Ovary (tissue), 9 donors: ENCODE measurements around the gene DISC1. TPM values are rescaled to one million over a fixed set of nuclear protein-coding genes. Genes with fewer than 3 reads are reported as not detected.

Experiments
- DNase-seq, 5 donors: peaks; one replicate each; pipeline ENCODE4 v3.0.0-alpha.2; 2019 to 2020
- H3K27ac ChIP-seq, 2 donors: fragments of 200-600 bp; one replicate each; pipeline versions ENCODE4 v1.5.1 to v1.8.0; 2019 to 2022
- H3K27me3 ChIP-seq: fragments of 200-600 bp; one replicate; pipeline ENCODE4 v1.8.0; 2022
- H3K36me3 ChIP-seq: fragments of 200-600 bp; sonication (generic); one replicate; pipeline ENCODE4 v1.5.1; 2019
- H3K4me1 ChIP-seq: one replicate; pipeline ENCODE4 v1.8.1; 2013; ENCODE audit warnings: mild to moderate bottlenecking, moderate library complexity; ENCODE audit not compliant: insufficient read depth
- H3K4me3 ChIP-seq: fragments of 200-600 bp; sonication (generic); one replicate; pipeline ENCODE4 v1.5.1; 2017
- H3K9me3 ChIP-seq, 2 donors: fragments of 200-600 bp in 1 of 2; sonication (generic) in 1 of 2; one replicate each; pipeline versions ENCODE4 v1.5.1 to v1.8.1; 2013 to 2019; ENCODE audit warnings: mild to moderate bottlenecking in 1 of 2, moderate library complexity in 1 of 2
- EP300 ChIP-seq: sonication (generic); formaldehyde crosslinking; IDR thresholded peaks from one replicate; pipeline ENCODE4 v1.6.1; 2017; ENCODE audit warnings: antibody characterized with exemption
- POLR2A ChIP-seq: fragments of 450-650 bp; IDR thresholded peaks from one replicate; pipeline ENCODE4 v1.6.1; 2017; ENCODE audit warnings: antibody characterized with exemption, mild to moderate bottlenecking, moderate library complexity
- WGBS, 3 donors: extraction: QIAGEN DNeasy Blood & Tissue Kit in 1 of 3; methylation state at CpG; one replicate each; pipeline versions ENCODE4 v1.1.5 to v1.1.7; 2013 to 2017; 5-methylcytosine and 5-hydroxymethylcytosine counted together
- intact Hi-C, 4 donors: fragments of 100-400 bp; cut with DNase I; formaldehyde crosslinking; loops; one replicate each; pipeline versions ENCODE4 v1.11.0 to v1.15.1; 2022 to 2023
- polyA plus RNA-seq, 2 donors: library from polyadenylated mRNA; stranded (reverse); fragments of 200-250 nt in 1 of 2; fragments of 350-450 nt in 1 of 2; fragmentation: Illumina TruSeq in 1 of 2; extraction: RNeasy Lipid Tissue Mini Kit (QIAGEN cat#74804) in 1 of 2; gene quantifications; one replicate each; pipeline ENCODE4 v1.2.3, GENCODE V29; 2013 to 2014
- total RNA-seq, 7 donors: library from RNA; depleted of rRNA in 2 of 7; stranded (reverse); fragments of >200 nt in 2 of 7; fragmentation: NEBNext Ultra II Directional in 3 of 7; extraction: Animal tissue kit (Norgen Biotek cat#: 25700) in 3 of 7; gene quantifications; one replicate each; pipeline versions ENCODE4 v1.1.0 to v1.2.4, GENCODE V29; 2016 to 2023
- TF ChIP-seq, protein P1 (sequence below), 3 donors: fragments of 450-650 bp in 2 of 3; fragments of 200-600 bp in 1 of 3; IDR thresholded peaks; one replicate each; pipeline versions ENCODE4 v1.5.1 to v1.8.0; 2016 to 2022; ENCODE audit warnings: antibody characterized with exemption in 3 of 3, mild to moderate bottlenecking in 1 of 3
- donor health status: DM: no; HTN: no; CAD: no; lungs with moderate emphysema.
- donor health status: DM: no; HTN: no; CAD: no.
- donor health status: Bipolar disorder and iron deficiency.
- donor health status: DM: yes; HTN: yes; CAD: no.
- donor health status: DM: no; HTN: no; CAD: no.
- donor health status: DM: yes; HTN: yes; CAD: no.

DISC1 gene
- total and polyA plus RNA-seq, 9 donors: 3.0 to 24.3 (median 13.0) TPM

DNA sequence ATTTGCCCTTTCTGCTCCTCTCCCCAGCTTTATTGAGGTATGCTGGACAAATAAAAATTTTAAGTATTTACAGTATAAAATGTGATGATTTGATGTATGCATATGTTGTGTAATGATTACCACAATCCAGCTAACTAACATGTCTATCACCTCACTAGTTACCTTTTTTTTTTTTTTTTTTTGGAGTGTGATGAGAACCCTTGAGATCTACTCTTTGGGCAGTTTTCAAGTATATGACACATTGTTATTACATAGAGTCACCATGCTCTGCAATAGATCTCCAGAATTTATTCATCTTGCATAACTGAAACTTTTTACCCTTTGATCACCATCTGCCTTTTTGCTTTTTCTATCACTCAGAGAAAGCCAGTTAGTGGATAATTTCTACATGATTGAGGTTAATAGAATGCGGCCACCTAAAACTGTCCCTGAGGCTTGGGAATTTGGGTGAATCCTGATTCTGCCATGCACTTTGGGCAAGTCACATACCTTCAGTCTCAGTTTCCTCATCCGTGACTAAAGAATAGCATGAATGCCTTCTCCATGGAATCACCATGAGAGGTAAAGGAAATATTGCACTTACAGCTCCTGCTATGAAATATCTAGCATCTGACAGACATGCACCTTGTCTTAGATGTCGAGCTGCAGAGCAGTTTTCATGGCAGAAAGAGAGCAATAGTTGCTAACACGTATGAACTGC is 295.2 kb downstream of the DISC1 start:
- 94 to 96% (median 95%) methylated on average over 4 of the region's 4 CpGs for WGBS, 3 donors
- DNase-seq: no peak
- Histone ChIP-seq H3K27me3 (no peaks in the 10 kb centered on the region), H3K4me3 (no peak overlapping the region), H3K9me3 (no peaks in the 10 kb centered on the region), H3K27ac (no peak overlapping the region), H3K36me3 (no peaks in the 10 kb centered on the region), H3K4me1 (peaks cover 12% of the 10 kb centered on the region)
- TF ChIP-seq EP300 (no peak), POLR2A (no peak)
- TF ChIP-seq, protein P1, sequence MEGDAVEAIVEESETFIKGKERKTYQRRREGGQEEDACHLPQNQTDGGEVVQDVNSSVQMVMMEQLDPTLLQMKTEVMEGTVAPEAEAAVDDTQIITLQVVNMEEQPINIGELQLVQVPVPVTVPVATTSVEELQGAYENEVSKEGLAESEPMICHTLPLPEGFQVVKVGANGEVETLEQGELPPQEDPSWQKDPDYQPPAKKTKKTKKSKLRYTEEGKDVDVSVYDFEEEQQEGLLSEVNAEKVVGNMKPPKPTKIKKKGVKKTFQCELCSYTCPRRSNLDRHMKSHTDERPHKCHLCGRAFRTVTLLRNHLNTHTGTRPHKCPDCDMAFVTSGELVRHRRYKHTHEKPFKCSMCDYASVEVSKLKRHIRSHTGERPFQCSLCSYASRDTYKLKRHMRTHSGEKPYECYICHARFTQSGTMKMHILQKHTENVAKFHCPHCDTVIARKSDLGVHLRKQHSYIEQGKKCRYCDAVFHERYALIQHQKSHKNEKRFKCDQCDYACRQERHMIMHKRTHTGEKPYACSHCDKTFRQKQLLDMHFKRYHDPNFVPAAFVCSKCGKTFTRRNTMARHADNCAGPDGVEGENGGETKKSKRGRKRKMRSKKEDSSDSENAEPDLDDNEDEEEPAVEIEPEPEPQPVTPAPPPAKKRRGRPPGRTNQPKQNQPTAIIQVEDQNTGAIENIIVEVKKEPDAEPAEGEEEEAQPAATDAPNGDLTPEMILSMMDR (IDR thresholded peaks at IDR 0.05): no peak
- intact Hi-C loops: no loop called here

DNA sequence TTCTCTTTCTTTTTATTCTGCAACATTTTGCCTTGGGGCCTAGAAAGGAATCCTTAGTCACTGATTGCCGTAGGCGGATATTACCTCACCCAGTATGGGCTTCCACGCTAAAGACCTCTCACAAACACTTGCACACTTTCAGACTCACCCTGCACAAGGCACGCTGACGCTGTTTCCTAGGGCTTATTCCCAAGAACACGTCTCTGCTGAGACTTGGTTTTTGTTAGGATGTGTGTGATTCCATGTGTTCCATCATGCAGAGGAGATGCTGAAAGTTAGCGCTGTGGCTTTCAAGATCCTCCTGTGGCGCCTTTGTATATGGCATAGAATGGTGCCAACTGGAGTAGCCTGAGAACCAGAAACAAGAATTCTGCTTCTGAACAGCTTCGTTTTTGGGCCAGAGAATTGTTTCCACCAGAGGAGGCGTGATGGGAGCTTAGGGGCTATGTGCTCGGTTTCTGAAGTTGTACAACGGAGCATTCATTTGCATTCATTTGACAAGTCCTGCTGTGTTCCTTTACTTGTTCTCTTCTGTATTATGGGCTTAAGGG is 297.0 kb downstream of the DISC1 start:
- Histone ChIP-seq H3K4me3 (no peak overlapping the region), H3K27me3 (no peaks in the 10 kb centered on the region), H3K9me3 (no peaks in the 10 kb centered on the region), H3K36me3 (no peaks in the 10 kb centered on the region), H3K4me1 (peaks cover 14% of the 10 kb centered on the region), H3K27ac (no peak overlapping the region)
- DNase-seq: no peak
- intact Hi-C loops: no loop called here
- no peak for TF ChIP-seq POLR2A
- TF ChIP-seq, protein P1 (IDR thresholded peaks at IDR 0.05): no peak
- TF ChIP-seq EP300: no peak
- WGBS, 3 donors: 95 to 96% (median 96%) methylated on average over 12 of the region's 12 CpGs

DNA sequence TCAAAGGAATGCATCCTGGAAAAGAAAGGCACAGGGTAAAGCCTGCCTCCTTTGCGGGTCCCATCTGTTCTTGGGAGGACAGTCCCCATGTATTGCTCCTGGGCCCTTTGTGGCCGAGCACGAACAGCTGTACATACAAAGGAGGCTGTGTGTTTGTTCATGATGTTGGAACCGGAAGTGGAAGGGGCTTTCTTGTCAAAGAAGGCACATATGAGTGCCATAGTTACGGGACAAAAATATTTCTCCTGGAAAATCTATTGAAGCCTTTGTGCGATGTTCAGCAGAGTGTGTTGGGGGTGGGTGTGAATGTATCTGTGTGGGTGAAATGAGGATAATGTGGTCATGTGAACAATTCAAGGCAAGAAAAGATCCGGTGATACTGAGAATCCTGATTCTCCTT is 297.6 kb downstream of the DISC1 start:
- Histone ChIP-seq H3K4me3 (no peak overlapping the region), H3K27ac (no peak overlapping the region), H3K36me3 (no peaks in the 10 kb centered on the region), H3K4me1 (peaks cover 14% of the 10 kb centered on the region), H3K27me3 (no peaks in the 10 kb centered on the region), H3K9me3 (no peaks in the 10 kb centered on the region)
- intact Hi-C loops: no loop called here
- WGBS, 3 donors: 87 to 90% (median 89%) methylated on average over 7 of the region's 7 CpGs
- no peak for TF ChIP-seq EP300
- TF ChIP-seq, protein P1 (IDR thresholded peaks at IDR 0.05): no peak
- no peak for TF ChIP-seq POLR2A
- DNase-seq: no peak

DNA sequence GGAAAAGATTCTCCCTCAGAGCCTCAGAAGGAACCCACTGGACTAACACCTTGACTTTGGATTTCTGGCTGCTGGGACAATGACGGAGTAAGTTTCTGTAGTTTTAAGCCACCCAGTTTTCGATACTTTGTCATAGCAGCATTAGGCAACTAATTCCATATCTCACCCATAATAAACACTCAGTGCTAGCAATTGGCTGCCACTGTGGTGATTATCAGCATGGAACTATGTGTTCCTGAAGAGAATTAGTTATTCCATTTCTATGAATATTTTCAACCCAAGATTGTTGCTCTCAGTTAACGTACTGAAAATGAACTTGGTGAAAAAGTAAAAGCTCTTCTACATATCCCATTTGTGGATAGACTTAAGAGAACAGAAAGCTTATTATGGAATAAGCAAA is 299.3 kb downstream of the DISC1 start:
- Histone ChIP-seq H3K36me3 (no peaks in the 10 kb centered on the region), H3K27me3 (no peaks in the 10 kb centered on the region), H3K4me1 (peaks cover 19% of the 10 kb centered on the region), H3K4me3 (no peak overlapping the region), H3K9me3 (no peaks in the 10 kb centered on the region), H3K27ac (no peak overlapping the region)
- DNase-seq: no peak
- intact Hi-C loops: no loop called here
- WGBS, 3 donors: 20 to 45% (median 32%) methylated on average over 3 of the region's 3 CpGs
- TF ChIP-seq POLR2A: no peak
- TF ChIP-seq, protein P1 (IDR thresholded peaks at IDR 0.05): no peak
- TF ChIP-seq EP300: no peak
